CD4-positive, alpha-beta T cell treated with Interleukin-4 for 4 hours (primary cell): ENCODE measurements around the gene KLHL11.

ENCODE experiments used
- DNase-seq: peaks from one replicate; pipeline ENCODE4 v3.0.0-alpha.2; 2020

Gene KLHL11

DNA sequence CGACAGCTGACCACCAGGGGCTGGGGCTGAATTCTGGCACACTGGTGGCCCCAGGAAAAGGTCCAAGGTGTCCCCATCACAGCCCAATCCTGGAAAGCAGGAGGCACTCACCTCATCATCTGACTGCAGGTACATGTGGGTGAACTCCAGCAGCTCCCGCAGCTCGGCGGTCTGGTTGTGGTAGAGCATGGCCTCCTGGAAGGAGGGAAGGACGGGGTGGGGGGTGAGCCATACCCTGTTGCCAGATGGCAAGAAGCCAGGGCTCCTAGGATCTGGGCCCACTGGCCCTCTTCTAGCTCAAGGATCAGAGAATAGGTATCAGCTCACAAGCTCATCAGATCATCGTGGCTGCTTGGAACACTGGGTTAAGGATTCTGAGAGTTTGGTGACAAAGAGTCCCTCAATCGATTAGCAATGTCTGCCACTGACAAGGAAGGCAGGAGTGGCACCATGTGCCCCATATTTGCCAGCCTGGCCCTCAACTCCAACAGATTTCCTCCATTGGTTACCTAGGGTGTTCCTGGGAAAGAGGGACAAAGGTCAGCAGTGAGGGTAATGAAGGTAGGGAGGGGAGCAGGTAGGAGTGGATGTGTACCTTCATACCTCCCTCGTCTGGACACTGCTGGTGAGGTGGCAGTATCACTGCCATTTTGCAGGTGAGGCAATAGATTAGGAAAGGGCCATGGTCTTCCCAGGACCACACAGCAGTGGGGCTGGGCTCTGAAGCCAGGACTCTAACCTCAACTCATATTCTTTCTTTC, 58.4 kb downstream of the KLHL11 start:
- DNase-seq, result no peak
